T-helper 17 cell (primary cell): ENCODE results near the gene COL17A1. TPM values are rescaled to one million over a fixed set of nuclear protein-coding genes. Genes with fewer than 3 reads are reported as not detected.

Source experiments
- ATAC-seq: fragments of 150-1000 bp; cut with Tn5 transposase; 2 replicates; pipeline ENCODE4 v1.10.0; 2021; ENCODE audit warnings: mild to moderate bottlenecking, moderate library complexity
- DNase-seq, 3 donors: peaks; one replicate each; pipeline versions ENCODE4 v3.0.0 to v3.0.0-alpha.2; 2020 to 2021
- H3K9me3 ChIP-seq: one replicate; pipeline ENCODE4 v1.7.0; 2013; ENCODE audit warnings: low read length, mild to moderate bottlenecking; ENCODE audit not compliant: control insufficient read depth, poor library complexity, severe bottlenecking
- H3K27ac Mint-ChIP-seq: one replicate; pipeline ENCODE4 v1.8.0; 2022; ENCODE audit warnings: mild to moderate bottlenecking, moderate library complexity, mixed read lengths
- H3K27me3 Mint-ChIP-seq: one replicate; pipeline ENCODE4 v1.8.0; 2022; ENCODE audit warnings: mixed read lengths
- H3K36me3 Mint-ChIP-seq: one replicate; pipeline ENCODE4 v1.8.0; 2022; ENCODE audit warnings: low read depth, mixed read lengths
- H3K4me1 Mint-ChIP-seq: one replicate; pipeline ENCODE4 v1.8.0; 2022; ENCODE audit warnings: mild to moderate bottlenecking, mixed read lengths
- H3K4me3 Mint-ChIP-seq: one replicate; pipeline ENCODE4 v1.8.0; 2022; ENCODE audit warnings: mild to moderate bottlenecking, moderate library complexity, mixed read lengths
- total RNA-seq, 4 donors: library from RNA in 2 of 4; stranded (reverse) in 2 of 4; gene quantifications; one replicate each; pipeline ENCODE4 v1.2.3 and lab custom pipeline; 2022 to 2026

COL17A1 gene
- total RNA-seq, 2 donors from 2014 or later = not detected

DNA sequence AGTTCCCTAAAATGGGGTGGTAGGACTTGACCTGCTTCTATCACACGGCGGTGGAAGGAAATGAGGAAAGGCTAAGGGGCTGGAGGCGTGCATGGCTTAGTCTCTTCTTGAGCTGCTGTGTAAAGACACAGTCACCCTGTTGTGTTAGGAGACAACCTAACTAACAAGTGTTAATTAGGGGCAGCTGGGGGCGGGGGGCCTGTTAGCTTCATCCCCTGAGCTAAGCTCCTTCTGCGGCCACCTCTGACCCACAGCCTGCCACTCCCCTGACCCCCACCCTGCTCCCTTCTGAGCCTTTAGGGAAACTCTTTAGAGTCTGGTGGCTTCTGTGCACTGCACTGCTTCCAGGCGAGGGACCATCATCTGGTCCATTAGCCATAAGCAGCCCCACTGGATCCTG lies 28.0 kb downstream of the COL17A1 start:
- no peak for DNase-seq
- Mint-ChIP-seq H3K4me1 (peaks cover 10% of the 10 kb centered on the region), H3K27me3 (no peaks in the 10 kb centered on the region), H3K36me3 (peaks cover 4% of the 10 kb centered on the region), H3K4me3 (no peak overlapping the region), H3K27ac (peak overlapping the region; percentile 34)
- ATAC-seq = no peak
- H3K9me3 ChIP-seq = no peaks in the 10 kb centered on the region

DNA sequence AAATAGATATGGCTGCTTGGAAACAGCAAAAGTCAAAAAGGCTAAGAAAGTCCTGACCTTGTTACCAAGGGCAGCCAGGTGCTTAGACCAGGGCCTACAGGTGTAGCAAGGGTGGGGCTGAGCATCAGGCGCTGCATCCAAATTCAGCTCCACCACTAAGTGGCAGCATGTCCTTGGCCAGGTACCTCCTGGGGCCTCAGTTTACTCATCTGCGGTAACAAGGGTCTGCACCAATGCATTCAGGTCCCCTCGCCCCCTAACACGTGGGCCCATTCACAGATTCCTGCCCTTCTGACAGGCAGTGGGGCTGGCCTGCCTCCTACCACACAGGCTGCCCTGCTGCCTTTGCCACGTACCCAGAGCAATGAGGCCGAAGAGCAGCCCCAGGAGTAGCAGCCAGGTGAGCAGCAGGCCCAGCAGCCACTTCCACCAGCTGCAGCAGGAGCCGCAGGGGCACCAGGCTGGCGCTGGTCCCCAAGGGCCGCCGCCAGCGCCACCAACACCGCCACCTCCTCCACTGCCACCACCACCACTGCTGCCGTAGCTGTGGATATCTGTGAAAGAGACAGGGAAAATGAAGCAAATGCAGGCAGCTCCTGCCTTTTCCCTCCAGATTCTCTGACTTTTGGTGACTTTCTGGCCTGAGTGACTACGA lies 28.9 kb downstream of the COL17A1 start:
- H3K36me3 Mint-ChIP-seq = peaks cover 4% of the 10 kb centered on the region

DNA sequence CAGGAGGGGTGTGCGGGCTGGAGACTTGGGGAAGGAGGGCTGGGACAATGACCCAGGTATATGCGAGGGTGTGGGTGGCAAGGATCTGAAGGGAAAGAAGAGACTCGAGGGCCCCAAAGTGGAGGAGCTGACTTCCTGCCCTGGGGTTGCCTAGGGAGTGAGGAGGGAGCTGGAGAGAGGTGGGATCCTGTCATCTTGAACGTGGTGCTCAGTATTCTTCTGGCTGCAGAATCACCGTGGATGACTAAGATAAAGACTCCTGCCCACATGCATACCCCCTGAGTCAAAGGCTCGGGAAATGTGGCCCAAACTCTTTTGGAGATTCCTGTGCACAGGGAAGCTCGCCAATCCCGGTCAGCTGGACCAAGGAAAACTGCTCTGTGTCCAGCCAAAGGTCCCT lies 31.2 kb downstream of the COL17A1 start:
- no peak overlapping the region for H3K27ac Mint-ChIP-seq
- DNase-seq (no peak), ATAC-seq (no peak)
- H3K4me1 Mint-ChIP-seq = peaks cover 8% of the 10 kb centered on the region
- no peak overlapping the region for H3K4me3 Mint-ChIP-seq
- H3K36me3 Mint-ChIP-seq = peaks cover 3% of the 10 kb centered on the region
- no peaks in the 10 kb centered on the region for H3K9me3 ChIP-seq
- H3K27me3 Mint-ChIP-seq = peaks cover 5% of the 10 kb centered on the region

More for the DNA sequence above, 28.9 kb downstream of the COL17A1 start:
- Mint-ChIP-seq H3K4me1 (peaks cover 10% of the 10 kb centered on the region), H3K27me3 (no peaks in the 10 kb centered on the region), H3K4me3 (no peak overlapping the region), H3K27ac (peak overlapping the region; percentile 34)
- H3K9me3 ChIP-seq = no peaks in the 10 kb centered on the region
- ATAC-seq = no peak
- no peak for DNase-seq

GRCh38 chr10:104053201-104053600 lies 32.5 kb downstream of the COL17A1 start:
- peaks cover 9% of the 10 kb centered on the region for H3K27me3 Mint-ChIP-seq
- DNase-seq (no peak), ATAC-seq (no peak)
- H3K27ac Mint-ChIP-seq = no peak overlapping the region
- H3K4me3 Mint-ChIP-seq = no peak overlapping the region
- H3K36me3 Mint-ChIP-seq = peaks cover 3% of the 10 kb centered on the region
- H3K4me1 Mint-ChIP-seq = peaks cover 8% of the 10 kb centered on the region
- no peaks in the 10 kb centered on the region for H3K9me3 ChIP-seq

- H3K4me3 Mint-ChIP-seq = no peak overlapping the region
- H3K4me1 Mint-ChIP-seq = peaks cover 8% of the 10 kb centered on the region
- no peak overlapping the region for H3K27ac Mint-ChIP-seq
- ATAC-seq (no peak), DNase-seq (no peak)
- H3K9me3 ChIP-seq = no peaks in the 10 kb centered on the region
- H3K27me3 Mint-ChIP-seq = peaks cover 9% of the 10 kb centered on the region
- H3K36me3 Mint-ChIP-seq = peaks cover 3% of the 10 kb centered on the region
Measured at GRCh38 chr10:104052431-104052830, 33.2 kb downstream of the COL17A1 start.

DNA sequence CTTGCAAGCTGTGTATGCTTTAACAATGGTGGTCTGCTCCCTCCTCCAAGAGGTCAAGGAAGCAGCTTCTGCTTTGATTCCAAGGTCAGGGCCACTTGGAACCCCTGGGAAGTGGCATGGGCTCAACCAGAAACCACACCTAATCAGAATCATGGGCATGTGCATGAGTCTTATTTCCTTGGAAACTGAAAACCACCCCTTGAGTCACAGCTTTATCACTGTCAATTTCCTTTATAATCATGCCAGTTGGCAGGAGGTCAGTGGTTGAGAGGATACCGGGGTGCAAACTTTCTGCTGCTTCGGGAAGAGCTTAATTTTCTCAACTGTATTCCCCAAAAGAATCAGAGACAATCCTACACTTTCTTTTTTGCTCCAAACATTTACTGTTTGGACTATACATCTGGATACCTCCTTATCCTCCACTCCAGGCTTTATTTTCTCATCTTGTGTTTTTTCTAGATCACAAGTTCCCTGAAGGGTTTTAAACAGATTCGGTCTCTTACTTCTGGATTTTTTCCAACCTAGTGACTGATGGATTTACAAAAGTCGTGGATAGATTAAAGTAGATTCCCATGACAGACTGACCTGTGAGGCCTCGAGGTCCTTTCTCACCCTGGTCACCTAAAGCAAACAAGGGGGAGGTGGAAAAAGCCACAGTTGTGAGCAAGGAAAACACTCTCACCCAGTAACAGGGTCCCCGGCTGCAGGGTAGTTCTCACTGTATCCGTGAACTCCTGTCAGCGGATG lies 36.0 kb downstream of the COL17A1 start:
- DNase-seq = no peak
- ATAC-seq = no peak
- H3K4me1 Mint-ChIP-seq = peaks cover 3% of the 10 kb centered on the region
- no peaks in the 10 kb centered on the region for H3K9me3 ChIP-seq
- H3K27me3 Mint-ChIP-seq = peaks cover 9% of the 10 kb centered on the region
- no peak overlapping the region for H3K4me3 Mint-ChIP-seq
- peaks cover 3% of the 10 kb centered on the region for H3K36me3 Mint-ChIP-seq
- H3K27ac Mint-ChIP-seq = no peak overlapping the region

GRCh38 chr10:104046651-104047050 lies 39.0 kb downstream of the COL17A1 start:
- Mint-ChIP-seq H3K27me3 (peaks cover 9% of the 10 kb centered on the region), H3K4me1 (peaks cover 2% of the 10 kb centered on the region), H3K4me3 (no peak overlapping the region), H3K36me3 (no peaks in the 10 kb centered on the region), H3K27ac (no peak overlapping the region)
- H3K9me3 ChIP-seq = no peaks in the 10 kb centered on the region
- ATAC-seq (no peak), DNase-seq (no peak)

- no peak for ATAC-seq
- DNase-seq = no peak
- no peaks in the 10 kb centered on the region for H3K9me3 ChIP-seq
- Mint-ChIP-seq H3K36me3 (no peaks in the 10 kb centered on the region), H3K27me3 (peaks cover 4% of the 10 kb centered on the region), H3K27ac (no peak overlapping the region), H3K4me3 (no peak overlapping the region), H3K4me1 (peaks cover 2% of the 10 kb centered on the region)
Measured at GRCh38 chr10:104045151-104046089, 40.3 kb downstream of the COL17A1 start.

- ATAC-seq = no peak
- DNase-seq = no peak
- Mint-ChIP-seq H3K27me3 (peaks cover 3% of the 10 kb centered on the region), H3K4me1 (peaks cover 2% of the 10 kb centered on the region), H3K27ac (no peak overlapping the region), H3K4me3 (no peak overlapping the region), H3K36me3 (no peaks in the 10 kb centered on the region)
- no peaks in the 10 kb centered on the region for H3K9me3 ChIP-seq
Measured at GRCh38 chr10:104043854-104044253, 41.8 kb downstream of the COL17A1 start.

DNA sequence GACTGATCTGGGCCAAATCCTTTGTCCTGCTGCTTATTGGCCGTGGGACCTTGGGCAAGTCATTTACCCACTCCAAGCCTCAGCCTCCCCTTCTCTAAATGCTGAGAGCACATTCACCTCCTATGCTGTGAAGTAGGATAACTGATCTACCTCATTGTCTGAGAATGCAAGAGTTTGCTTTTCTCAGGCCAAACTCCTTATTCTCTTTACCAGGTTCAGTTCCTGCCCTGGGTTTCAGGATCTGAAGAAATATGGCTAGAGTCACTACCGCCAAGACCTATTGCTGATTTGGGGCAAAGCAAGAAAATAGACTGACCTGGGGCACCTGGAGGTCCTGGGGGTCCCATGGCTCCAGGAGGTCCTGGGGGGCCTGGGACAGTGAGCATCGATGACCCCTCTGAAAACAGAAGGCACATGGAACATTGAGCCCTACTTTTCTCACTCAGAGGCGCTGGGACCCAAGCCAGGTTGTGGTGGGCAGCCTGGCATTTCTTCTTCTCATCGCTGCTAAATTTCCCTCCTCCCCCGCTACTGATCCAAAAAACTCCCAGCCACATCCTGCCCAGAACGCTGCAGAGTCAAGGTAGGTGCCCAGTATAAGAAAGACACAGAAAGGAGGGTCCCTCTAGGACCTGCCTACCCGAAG lies 42.4 kb downstream of the COL17A1 start:
- H3K4me3 Mint-ChIP-seq = no peak overlapping the region
- H3K27ac Mint-ChIP-seq = no peak overlapping the region
- ATAC-seq (no peak), DNase-seq (no peak)
- H3K9me3 ChIP-seq = no peaks in the 10 kb centered on the region
- no peaks in the 10 kb centered on the region for H3K27me3 Mint-ChIP-seq
- H3K36me3 Mint-ChIP-seq = no peaks in the 10 kb centered on the region
- H3K4me1 Mint-ChIP-seq = peaks cover 2% of the 10 kb centered on the region

GRCh38 chr10:104041891-104042535 lies 43.7 kb downstream of the COL17A1 start:
- Mint-ChIP-seq H3K4me3 (no peak overlapping the region), H3K27ac (no peak overlapping the region), H3K36me3 (no peaks in the 10 kb centered on the region), H3K4me1 (peaks cover 4% of the 10 kb centered on the region), H3K27me3 (no peaks in the 10 kb centered on the region)
- no peak for DNase-seq
- ATAC-seq = no peak
- H3K9me3 ChIP-seq = no peaks in the 10 kb centered on the region

- H3K27ac Mint-ChIP-seq = no peak overlapping the region
- no peaks in the 10 kb centered on the region for H3K36me3 Mint-ChIP-seq
- ATAC-seq (no peak), DNase-seq (no peak)
- peaks cover 4% of the 10 kb centered on the region for H3K4me1 Mint-ChIP-seq
- H3K27me3 Mint-ChIP-seq = no peaks in the 10 kb centered on the region
- no peaks in the 10 kb centered on the region for H3K9me3 ChIP-seq
- no peak overlapping the region for H3K4me3 Mint-ChIP-seq
Measured at GRCh38 chr10:104040862-104041789, 44.6 kb downstream of the COL17A1 start.
